ENCODE results near the gene TDP2.
"Not testable (repeated sequence)": the region's sequence is repeated elsewhere in the genome, so short reads cannot be mapped to it uniquely, and the experiment has no call there.

TDP2 gene

DNA sequence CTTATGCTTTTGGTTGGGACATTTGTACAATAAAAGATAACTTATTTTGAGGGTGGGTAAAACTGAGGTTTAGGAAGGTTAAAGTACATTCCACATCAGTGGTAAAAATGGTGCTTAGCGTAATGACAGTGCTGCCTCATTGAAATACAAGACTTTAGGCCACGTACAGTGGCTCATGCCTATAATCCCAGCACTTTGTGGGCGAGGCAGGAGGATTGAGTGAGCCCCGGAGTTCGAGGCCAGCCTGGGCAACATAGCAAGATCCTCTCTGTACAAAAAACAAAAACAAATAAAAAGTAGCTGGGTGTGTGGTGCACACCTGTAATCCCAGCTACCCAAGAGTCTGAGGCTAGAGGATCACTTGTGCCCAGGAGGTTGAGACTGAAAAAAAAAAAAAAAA lies 18.4 kb downstream of the TDP2 start:
- no peak for DNase-seq (ENCODE audit: low read depth, low spot score)

DNA sequence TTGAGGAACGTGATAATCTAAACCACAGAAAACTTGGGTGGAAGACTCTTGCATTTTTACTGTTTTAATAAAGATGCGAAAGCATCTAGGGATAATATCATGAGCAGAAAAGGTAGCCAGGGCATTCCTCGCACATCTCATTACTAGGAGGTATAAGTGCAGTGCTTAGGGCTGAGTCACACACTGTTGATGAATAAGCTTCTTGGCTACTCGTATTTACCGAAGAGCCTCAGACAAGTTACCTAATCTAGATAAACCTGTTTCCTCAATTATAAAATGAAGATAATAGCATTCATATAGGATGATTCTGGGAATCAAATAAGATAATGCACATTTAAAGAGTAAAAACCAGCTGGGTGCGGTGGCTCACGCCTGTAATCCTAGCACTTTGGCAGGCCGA lies 19.9 kb downstream of the TDP2 start:
- DNase-seq (ENCODE audit: low read depth, low spot score): no peak

DNA sequence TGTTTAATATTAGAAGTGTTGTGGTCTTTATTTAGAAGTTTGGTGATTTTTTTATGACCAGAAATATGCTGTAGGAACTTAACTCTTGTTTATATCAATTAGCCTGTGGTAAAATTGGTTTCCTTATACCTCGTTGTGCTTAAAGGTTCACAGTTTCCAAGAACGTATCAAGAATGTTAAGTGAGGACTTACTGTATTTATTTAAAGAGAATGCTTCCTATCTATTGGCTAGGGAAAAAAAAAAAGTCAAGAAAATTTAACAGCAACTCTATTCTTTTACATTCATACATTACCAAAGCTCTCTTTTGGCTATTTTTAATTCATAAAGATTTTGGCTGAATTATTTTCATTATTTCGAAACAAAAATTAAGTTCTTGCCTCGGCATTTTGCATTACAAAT lies 22.3 kb downstream of the TDP2 start:
- no peak for DNase-seq (ENCODE audit: low read depth, low spot score)

DNA sequence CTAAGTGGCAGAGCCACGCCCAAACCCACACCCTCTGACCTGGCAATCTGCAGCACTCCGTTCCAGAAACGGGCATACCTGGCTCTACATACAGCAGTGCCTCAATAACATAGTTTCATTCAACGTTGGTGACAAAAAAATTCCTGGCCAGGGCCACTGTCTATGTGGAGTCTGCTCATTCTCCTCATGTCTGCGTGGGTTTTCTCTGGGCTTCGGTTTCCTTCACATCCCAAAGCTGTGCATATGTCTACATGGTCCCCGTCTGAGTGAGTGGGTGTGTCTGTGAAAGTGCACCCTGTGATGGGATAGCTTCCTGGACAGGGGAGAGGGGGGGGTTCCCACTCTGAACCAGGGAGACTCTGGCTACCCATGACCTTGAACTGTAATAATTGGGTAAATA lies 22.8 kb downstream of the TDP2 start:
- no peak for DNase-seq (ENCODE audit: low read depth, low spot score)

DNA sequence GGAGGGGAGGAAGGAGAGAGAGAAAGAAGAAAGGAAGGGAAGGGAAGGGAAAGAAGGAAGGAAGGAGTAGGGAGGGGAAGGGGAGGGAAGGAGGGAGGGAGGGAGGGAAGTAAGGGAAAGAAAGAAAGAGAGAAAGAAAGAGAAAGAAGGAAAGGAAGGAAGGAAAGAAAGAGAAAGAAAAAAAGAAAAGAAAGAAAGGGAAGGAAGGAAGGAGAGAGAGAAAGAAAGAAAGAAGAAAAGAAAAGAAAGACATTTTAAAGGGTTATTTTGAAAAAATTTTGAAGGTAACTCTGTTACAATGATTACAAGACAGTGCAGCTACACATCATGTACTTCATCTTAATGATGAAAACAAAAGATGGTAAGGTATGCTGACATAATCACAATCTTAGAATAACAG lies 24.6 kb downstream of the TDP2 start:
- no peak for DNase-seq (ENCODE audit: low read depth, low spot score)

DNA sequence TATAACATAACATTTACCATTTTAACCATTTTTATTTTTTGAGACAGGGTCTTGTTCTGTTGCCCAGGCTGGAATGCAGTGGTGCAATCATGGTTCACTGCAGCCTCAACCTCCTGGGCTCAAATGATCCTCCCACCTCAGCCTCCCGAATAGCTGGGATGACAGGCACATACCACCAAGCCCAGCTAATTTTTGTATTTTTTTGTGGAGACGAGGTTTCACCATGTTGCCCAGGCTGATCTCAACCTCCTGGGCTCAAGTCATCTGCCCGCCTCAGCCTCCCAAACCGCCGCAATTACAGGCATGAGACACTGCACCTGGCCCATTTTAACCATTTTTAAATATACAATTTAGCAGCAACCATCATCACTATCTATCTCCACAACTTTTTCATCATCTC lies 26.1 kb downstream of the TDP2 start:
- not testable (repeated sequence) for DNase-seq (ENCODE audit: low read depth, low spot score)

DNA sequence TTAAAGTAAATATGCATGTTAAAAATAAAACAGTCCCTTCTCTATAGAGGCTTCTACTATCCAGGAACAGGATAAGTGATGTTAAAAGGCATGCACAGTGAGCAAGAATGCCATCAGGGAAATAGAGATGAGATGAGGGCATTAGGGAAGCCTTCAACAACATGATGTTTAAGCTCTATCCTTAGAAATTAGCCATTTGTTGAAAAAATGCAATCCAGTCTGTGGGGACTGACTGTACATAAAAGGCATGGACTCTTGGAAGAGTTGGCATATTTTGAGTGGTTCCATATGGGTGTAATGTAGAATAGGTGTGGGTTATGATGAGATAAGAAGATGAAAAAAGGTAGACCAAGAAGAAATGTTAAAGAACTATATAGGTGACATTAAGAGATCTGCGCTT lies 26.5 kb downstream of the TDP2 start:
- DNase-seq (ENCODE audit: low read depth, low spot score): no peak

DNA sequence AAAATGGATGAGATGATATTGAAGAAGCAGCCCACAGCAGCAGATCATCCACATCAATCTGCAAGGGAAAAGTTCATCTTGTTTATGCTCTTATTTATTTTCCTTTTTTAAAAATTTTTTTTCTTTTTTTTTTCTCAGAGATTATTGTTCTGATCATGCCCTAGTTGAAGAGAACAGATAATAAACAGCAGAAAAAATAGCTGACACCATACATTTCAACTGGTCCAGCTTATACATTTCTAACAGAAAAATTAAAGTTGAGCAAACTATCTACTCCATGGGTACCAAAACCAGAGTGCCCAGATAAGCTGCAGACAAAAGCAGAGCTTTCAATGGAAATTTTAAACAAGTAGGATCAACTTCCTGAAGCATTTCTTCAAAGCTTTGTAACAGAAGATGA lies 30.0 kb downstream of the TDP2 start:
- no peak for DNase-seq (ENCODE audit: low read depth, low spot score)

DNA sequence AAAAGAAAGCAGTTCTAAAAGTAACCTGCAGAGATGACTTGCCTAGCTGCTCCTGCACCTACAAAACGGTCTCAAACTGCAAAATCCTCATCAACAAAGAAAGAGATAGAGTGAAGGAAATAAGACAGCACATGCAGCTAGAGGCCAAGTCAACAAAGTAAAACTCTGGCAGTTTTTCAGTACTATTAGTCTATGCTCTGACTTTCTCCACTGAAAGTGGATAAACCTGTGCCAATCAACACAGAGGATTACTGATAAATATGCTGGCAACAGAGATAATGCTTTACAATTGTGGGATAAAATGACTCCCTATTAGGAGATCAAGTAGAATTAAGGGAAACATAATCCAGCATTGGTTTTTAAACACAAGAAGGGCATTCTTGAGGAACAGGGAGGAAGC lies 34.1 kb downstream of the TDP2 start:
- DNase-seq (ENCODE audit: low read depth, low spot score): no peak

DNA sequence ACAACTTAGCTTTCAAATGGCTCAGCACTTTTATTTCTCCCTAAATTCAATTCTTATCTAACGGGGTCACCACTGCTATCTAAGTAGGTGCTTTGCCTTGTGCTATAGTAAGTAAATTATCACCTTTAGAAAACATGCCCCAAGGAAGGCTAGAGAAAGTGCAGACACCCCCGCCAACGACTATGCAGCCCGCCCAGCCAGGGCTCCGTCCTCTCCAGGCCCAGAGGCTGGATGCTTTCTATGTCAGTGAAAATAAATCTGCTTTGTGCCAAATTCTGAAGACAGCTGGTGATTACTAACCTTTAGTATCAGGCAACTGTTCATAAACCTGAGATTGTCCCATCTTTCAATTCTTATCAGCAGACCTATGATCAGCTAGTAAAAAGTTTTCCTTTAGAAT lies 35.0 kb downstream of the TDP2 start:
- DNase-seq (ENCODE audit: low read depth, low spot score): no peak

DNA sequence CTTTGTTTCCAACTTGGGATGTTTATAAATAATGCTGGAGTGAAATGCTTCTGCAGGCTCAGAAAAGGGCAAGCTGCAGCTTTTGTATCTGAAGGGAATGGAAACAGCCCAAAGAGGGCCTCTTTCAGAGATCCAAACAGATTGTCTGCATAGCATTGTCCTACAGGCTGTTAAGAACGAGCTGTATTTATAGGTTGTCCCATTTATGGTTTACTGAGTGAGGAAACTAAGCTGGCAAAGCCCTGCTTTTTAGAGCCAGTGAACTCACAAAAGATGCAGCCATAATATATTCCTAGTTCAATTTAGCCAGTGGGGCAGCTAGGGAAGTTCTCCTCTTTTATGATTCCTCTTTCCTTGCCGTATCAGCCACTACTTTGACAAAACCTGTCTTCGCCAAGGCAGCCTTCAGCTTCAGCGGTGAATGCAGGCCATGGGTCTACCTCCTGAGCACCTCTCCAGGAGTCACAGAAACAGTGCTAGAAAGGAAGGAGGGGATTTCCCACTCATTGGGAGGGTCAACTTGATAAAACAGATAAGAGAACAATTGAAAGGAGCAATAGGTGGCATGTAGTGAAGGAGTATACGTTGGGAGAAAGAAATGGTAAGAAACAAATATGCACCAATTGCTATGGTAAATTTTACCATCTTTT lies 35.7 kb downstream of the TDP2 start:
- no peak for DNase-seq (ENCODE audit: low read depth, low spot score)

DNA sequence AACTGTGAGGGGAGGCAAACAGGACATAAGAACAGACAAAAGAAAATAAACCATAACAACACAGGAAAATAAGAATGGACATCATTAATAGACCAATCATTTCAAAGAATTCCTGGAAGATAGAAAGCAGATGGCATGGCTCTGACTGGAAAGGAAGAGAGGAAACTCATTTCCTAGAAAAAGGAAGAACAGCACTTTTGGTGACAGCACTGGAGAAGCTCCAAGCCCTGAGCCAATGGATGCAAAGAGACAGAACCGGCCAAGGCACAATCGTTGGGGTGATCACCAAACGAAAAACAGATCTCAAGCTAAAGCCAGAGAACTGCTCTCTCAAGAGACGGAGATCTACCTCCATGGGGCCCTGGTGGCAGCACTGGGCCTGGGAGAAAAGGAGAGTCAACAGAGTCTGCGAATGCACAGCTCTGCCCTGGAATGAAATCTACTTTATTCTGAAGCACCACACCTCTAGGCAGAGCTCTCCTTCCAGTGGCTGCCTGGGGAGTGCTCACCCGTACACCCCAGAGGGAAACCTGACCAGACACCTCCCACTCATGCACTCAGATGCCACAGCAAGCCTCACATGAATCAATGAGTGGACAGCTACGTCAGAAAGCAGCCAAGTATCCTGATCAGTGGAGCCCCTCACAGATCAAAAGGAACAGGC lies 44.9 kb downstream of the TDP2 start:
- no peak for DNase-seq (ENCODE audit: low read depth, low spot score)

DNA sequence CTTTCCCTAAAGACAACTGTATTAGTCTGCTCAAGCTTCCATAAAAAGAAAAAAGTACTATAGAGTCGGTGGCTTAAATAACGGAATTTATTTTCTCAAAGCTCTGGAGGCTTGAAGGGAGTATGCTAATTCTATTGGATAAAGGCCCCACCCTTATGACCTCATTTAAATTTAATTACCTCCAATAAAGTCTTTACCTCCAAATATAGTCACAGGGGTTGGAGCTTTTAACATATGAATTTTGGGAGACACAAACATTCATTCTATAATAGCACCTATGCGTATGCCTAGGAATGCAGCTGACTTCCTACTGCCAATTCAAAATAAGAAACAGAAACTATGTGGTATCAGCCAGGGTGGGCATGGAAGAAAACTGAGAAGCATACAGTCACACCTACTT lies 46.1 kb downstream of the TDP2 start:
- DNase-seq (ENCODE audit: low read depth, low spot score): no peak

DNA sequence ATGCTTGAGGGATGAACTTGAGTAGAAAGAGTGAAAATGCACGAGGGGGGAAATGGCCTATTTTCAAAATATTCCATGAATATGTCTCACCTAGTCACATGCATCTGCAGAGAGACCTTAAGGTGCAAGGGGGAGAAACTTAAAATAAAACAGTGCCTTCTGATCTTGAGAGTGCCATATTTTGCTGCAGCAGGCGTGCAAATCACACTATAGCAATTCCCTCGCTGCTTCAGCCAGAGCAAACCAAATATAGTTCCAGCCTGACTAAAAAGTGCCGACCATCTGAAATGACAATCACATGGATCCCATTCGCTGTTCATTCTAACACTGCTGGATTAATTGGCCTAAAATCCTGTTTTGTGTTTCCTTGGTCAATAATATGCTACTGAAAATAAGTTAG lies 47.0 kb downstream of the TDP2 start:
- DNase-seq (ENCODE audit: low read depth, low spot score): no peak

DNA sequence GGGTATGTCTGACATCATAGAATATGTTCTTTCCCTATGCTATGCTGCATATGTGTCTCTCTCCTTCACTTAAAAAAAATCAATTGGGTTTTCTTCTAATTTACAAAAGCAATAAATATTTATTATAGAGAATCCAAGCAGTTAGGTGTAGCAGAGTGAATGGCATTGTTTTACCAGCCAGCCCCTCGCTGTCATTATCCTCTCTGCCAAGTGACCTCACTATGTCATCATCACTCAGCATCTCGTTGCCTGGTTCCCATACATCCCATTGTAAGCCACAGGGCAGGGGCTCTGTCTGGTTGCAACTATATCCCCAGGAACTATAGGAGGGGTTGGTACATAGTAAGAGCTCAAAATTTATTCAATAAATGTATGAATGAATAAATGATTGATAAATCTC lies 52.1 kb downstream of the TDP2 start:
- no peak for DNase-seq (ENCODE audit: low read depth, low spot score)

DNA sequence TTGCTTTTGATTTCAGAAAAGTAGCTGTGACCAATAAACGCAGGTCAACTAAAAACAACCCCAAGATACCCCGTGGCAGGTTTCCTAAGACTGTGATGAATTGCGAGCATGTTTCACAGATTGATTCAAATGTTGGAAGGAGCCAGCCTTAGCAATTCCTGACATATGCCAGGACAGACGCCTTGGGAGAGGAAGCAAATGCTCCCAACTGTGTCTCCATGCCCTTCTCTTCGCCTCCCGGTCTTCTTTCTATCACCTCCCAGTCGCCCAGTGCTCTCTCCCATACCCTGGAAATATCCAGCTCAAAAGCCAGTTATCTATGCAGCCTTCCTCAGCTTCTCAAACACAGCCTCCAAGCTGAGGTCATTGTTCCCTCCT lies 52.7 kb downstream of the TDP2 start:
- no peak for DNase-seq (ENCODE audit: low read depth, low spot score)

DNA sequence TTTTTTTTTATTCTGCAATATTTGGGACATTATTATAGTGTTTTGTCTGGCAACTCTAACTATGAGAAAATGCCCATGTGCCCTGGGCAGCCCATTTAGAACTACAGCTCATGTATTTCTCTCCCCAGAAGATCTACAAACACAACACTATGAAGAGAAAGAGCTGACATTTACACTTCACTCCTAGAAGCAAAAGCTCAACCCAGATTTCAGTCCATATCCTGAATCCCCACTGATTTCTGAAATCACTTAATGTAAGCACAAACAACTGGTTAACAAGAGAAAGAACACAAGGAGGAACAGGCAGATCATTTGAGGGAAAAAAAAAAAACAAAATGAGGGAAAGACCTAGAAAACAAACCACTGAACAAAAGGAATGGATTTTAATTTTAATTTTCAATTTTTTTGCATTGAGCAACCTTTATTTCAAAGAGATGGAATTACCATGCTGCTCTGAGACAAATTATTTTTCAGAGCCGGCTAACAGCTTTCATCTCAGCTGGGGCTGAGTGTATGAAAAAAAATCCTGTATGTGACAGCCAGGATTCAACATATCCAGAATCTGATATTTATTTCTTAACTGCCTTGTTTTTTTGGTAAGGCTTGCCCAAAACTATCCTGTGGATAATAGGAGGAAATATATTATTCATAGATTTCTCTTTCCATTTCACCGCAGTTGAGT lies 53.2 kb downstream of the TDP2 start:
- DNase-seq (ENCODE audit: low read depth, low spot score): no peak

DNA sequence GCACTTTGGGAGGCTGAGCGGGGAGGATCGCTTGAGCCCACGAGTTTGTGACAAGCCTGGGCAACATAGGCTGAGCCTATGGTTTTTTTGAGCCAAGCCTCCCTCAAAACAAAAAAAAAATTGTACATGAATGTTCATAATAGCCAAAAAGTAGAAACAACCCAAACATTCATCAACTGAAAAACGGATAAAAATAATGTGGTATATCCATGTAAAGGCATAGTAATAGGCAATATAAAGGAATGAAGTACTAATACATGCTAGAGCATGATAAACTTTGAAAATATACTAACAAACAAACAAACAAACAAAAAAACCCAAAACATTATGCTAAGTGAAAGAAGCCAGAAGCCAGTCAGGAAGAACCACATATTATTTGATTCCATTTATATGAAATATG lies 56.0 kb downstream of the TDP2 start:
- no peak for DNase-seq (ENCODE audit: low read depth, low spot score)

DNA sequence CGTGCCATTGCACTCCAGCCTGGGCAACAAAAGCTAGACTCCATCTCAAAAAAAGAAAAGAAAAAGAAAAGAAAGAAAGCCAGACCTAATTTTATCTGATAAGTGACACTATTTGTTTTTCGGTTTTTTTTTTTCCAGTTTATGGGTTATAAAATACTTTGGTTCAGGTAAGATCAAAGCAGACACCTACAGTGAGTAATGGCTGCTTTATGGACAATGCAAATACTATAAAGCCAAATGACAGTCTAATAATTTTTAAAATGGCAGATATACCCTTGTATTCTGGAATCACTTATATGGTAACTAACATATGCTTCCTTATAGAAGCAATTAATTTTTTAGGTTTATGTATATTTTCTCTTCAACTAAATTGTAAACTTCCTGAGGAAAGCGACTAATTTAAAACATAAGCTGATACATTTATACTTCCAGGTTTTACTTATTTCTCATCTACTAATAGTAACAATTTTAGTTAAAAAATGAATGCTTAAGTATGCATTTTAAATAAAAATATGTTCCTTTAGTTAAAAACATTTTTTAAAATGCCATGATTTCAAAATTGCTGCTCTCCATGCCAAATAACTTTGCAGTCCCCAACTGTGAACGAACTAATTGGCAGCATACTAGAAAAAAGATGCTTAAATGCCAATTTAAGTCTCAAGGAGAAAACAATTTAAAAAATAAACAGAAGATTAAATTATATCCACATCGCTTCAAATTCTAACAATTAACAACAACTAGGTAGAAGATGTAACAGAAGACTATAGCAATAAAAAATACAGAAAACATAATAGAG lies 59.2 kb downstream of the TDP2 start:
- DNase-seq (ENCODE audit: low read depth, low spot score): no peak

DNA sequence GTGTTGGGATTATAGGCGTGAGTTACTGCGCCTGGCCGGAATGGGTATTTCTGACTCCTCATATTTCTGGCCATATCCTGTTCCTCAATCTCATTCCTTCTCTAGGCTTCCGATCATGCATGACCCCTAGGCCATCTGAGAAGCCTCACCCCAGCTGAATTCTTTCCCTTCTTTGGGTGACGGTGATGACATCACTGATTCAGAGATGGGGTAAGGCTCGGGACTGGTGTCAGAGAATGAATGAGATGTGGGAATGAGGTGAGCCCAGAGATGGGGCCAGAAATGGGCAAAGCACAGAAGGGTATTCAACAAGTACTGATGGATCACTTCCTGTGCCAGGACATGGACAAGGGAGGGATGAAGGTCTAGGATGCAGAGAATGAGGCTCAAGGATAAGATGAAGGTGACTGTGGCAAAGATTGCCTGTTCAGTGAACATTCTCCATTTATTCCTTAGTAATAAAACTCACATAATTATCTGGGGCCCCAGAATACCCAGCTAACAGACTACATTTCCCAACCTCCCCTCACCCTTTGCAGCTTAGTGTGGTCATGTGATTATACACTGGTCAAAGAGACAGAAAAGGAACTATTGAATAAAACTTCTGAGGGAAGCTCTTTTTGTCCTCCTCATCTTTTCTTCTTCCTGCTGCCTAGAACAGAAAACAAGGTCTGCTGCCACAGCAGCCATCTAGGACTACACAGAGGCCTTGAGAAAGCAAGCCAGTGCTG lies 60.3 kb downstream of the TDP2 start:
- no peak for DNase-seq (ENCODE audit: low read depth, low spot score)

DNA sequence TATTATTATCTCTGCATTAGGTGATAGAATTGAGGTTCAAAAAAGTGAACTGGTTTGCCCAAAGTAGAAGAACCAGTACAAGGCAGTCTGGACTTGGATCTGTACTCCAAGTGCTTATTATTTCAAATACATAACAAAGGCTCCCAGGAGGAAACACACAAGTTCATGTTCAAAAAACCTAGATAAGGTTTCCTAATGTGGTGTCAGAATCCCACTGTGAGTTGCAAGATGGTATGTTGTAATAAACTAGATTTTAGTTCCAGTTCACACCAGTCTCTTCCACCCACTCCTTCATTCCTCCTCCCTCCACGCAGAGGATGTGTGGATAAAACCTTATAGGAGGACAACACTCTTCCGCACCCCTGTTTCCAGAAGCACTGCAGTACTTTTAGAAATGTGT lies 63.5 kb downstream of the TDP2 start:
- DNase-seq (ENCODE audit: low read depth, low spot score): no peak

DNA sequence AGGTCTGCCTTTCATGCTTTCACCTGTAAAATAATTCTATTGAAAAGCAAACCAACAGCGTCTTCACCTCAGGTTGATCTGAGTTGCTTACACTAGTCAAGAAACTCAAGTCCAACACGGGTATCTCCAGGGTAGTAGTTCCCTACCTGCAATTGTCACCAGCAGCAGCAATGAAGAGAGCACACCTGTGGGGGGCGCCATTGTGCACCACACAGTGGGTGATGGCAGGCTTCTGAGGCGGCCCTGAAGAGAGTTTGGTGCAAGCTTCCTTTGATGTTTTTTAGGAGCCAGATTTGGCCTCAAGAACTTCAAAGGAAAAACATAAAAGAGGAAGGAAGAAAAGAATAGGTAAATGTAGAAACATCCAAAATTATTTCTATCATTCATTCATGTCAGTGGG lies 65.8 kb downstream of the TDP2 start:
- no peak for DNase-seq (ENCODE audit: low read depth, low spot score)
